Fibroblast of lung (primary cell): ENCODE data around the gene CENPP.

ENCODE experiments used
- EZH2 ChIP-seq: IDR thresholded peaks from 2 replicates; pipeline ENCODE4 v1.5.1; 2012; ENCODE audit warnings: low read length, control low read depth, mild to moderate bottlenecking; ENCODE audit errors: missing control alignments
- TF ChIP-seq, protein P1 (sequence below), 2 donors: IDR thresholded peaks in 1 of 2; conservative IDR thresholded peaks in 1 of 2; 1 replicate in 1 of 2; 2 replicates in 1 of 2; pipeline ENCODE4 v1.5.1; 2011 to 2012; ENCODE audit warnings: low read length in 2 of 2, control low read depth in 1 of 2, inconsistent platforms in 1 of 2, low read depth in 1 of 2, mild to moderate bottlenecking in 1 of 2

DNA sequence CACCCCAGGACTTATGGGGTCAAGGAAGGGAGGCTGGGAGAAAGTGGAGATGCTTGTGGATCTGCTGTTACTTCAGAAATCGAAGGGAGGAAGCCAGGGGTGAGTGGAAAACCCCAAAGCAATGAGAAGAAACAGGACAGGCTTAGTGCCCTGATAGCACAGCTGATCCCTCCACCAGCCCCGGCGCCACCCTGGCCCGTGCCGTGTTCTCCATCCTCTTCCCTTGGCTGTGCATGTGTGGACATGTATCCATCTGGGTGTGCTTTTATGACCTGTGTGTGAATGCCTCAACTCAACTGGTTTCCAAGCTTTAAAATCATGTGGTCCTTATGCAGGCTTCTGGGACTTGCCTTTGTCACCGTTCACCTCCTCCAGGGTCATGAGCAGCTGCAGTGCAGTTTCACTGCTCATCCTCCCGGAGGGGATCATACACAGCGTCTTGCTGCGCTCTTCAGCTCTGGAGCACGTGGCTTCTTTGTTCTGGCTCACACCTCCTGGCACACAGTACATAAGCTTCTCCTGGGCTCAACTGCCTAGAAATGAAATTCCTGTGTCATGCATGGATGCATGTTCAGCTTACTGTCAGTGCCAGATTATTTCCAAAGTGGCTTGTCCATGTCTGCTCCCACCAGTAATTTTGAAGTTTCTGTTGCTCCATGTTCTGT is 286.0 kb downstream of the CENPP start:
- TF ChIP-seq, protein P1, sequence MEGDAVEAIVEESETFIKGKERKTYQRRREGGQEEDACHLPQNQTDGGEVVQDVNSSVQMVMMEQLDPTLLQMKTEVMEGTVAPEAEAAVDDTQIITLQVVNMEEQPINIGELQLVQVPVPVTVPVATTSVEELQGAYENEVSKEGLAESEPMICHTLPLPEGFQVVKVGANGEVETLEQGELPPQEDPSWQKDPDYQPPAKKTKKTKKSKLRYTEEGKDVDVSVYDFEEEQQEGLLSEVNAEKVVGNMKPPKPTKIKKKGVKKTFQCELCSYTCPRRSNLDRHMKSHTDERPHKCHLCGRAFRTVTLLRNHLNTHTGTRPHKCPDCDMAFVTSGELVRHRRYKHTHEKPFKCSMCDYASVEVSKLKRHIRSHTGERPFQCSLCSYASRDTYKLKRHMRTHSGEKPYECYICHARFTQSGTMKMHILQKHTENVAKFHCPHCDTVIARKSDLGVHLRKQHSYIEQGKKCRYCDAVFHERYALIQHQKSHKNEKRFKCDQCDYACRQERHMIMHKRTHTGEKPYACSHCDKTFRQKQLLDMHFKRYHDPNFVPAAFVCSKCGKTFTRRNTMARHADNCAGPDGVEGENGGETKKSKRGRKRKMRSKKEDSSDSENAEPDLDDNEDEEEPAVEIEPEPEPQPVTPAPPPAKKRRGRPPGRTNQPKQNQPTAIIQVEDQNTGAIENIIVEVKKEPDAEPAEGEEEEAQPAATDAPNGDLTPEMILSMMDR (conservative IDR thresholded peaks at IDR 0.05 in 1 of 2, IDR thresholded peaks at IDR 0.05 in 1 of 2; ENCODE audit: low read depth in 1 of 2, low read length in 2 of 2), result no peak
- no peak for TF ChIP-seq EZH2
